C4-2B (cell line): ENCODE measurements around the gene AUTS2.

Experiments
- ZFX ChIP-seq: fragments of 450-650 bp; IDR thresholded peaks from 2 replicates; pipeline ENCODE4 v1.6.1; 2017
- TF ChIP-seq, protein P1 (sequence below): fragments of 450-650 bp; conservative IDR thresholded peaks from 2 replicates; pipeline ENCODE4 v1.5.1; 2017; ENCODE audit warnings: mild to moderate bottlenecking

GRCh38 chr7:70426249-70426880 lies 828.1 kb downstream of the AUTS2 start:
- TF ChIP-seq, protein P1, sequence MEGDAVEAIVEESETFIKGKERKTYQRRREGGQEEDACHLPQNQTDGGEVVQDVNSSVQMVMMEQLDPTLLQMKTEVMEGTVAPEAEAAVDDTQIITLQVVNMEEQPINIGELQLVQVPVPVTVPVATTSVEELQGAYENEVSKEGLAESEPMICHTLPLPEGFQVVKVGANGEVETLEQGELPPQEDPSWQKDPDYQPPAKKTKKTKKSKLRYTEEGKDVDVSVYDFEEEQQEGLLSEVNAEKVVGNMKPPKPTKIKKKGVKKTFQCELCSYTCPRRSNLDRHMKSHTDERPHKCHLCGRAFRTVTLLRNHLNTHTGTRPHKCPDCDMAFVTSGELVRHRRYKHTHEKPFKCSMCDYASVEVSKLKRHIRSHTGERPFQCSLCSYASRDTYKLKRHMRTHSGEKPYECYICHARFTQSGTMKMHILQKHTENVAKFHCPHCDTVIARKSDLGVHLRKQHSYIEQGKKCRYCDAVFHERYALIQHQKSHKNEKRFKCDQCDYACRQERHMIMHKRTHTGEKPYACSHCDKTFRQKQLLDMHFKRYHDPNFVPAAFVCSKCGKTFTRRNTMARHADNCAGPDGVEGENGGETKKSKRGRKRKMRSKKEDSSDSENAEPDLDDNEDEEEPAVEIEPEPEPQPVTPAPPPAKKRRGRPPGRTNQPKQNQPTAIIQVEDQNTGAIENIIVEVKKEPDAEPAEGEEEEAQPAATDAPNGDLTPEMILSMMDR, result no peak
- TF ChIP-seq ZFX, result no peak
